ENCODE measurements around the gene MOB4.

Gene MOB4

DNA sequence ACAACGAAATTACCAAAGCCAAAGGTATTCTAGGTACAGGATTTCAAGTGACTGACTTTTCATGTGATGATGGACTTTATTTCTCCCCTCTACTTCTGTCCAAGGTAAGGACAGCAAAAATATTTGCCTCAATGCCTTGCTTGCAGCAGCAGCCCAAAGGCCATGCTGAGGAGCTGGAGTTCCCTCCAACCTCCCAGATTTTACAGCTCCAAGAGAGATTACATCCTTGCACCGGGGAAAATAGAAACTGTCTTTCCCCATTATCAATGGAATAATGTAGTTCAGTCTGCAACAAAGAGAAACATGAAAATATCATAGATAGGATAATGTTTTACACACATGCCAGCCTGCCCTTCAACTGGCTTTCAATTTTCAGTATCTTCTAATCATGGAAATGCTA is 29.7 kb upstream of the MOB4 start:
- Histone ChIP-seq H3K9me3 (ENCODE audit: control insufficient read depth, low read length) (no peaks in the 10 kb centered on the region), H3K4me1 (no peaks in the 10 kb centered on the region), H3K27me3 (ENCODE audit: control insufficient read depth, insufficient read depth, low read length) (no peaks in the 10 kb centered on the region), H3K4me3 (ENCODE audit: low read depth, low read length) (no peak overlapping the region), H3K27ac (no peak overlapping the region), H3K9ac (no peak overlapping the region), H3K4me2 (ENCODE audit: low read length) (no peak overlapping the region), H3K79me2 (no peaks in the 10 kb centered on the region), H3K36me3 (ENCODE audit: control insufficient read depth, insufficient read depth, low read length) (no peaks in the 10 kb centered on the region), H2AFZ (no peak overlapping the region)
- TF ChIP-seq, protein P1, sequence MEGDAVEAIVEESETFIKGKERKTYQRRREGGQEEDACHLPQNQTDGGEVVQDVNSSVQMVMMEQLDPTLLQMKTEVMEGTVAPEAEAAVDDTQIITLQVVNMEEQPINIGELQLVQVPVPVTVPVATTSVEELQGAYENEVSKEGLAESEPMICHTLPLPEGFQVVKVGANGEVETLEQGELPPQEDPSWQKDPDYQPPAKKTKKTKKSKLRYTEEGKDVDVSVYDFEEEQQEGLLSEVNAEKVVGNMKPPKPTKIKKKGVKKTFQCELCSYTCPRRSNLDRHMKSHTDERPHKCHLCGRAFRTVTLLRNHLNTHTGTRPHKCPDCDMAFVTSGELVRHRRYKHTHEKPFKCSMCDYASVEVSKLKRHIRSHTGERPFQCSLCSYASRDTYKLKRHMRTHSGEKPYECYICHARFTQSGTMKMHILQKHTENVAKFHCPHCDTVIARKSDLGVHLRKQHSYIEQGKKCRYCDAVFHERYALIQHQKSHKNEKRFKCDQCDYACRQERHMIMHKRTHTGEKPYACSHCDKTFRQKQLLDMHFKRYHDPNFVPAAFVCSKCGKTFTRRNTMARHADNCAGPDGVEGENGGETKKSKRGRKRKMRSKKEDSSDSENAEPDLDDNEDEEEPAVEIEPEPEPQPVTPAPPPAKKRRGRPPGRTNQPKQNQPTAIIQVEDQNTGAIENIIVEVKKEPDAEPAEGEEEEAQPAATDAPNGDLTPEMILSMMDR (IDR thresholded peaks at IDR 0.05), result no peak

DNA sequence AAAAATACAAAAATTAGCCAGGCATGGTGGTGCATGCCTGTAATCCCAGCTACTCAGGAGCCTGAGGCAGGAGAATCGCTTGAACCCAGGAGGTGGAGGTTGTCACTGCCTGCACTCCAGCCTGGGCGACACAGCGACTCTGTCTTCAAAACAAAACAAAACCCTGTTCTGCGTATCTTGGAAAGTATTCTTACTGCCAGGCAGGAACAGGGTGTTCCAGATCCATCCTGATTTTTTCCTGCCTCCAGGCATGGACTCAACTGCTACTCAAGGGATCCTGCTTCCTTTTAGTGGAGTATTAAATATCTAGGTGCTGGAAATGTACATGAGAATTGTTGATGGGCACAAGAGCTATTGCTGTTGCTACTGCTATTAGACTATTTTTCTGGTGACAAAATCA is 28.5 kb upstream of the MOB4 start:
- no peak overlapping the region for H3K4me2 ChIP-seq (ENCODE audit: low read length)
- no peaks in the 10 kb centered on the region for H3K9me3 ChIP-seq (ENCODE audit: control insufficient read depth, low read length)
- H3K4me1 ChIP-seq, result no peaks in the 10 kb centered on the region
- H3K4me3 ChIP-seq (ENCODE audit: low read depth, low read length), result no peak overlapping the region
- H3K27ac ChIP-seq, result no peak overlapping the region
- no peak overlapping the region for H3K9ac ChIP-seq
- TF ChIP-seq, protein P1 (IDR thresholded peaks at IDR 0.05), result no peak
- no peak overlapping the region for H2AFZ ChIP-seq
- no peaks in the 10 kb centered on the region for H3K79me2 ChIP-seq
- H3K27me3 ChIP-seq (ENCODE audit: control insufficient read depth, insufficient read depth, low read length), result no peaks in the 10 kb centered on the region
- H3K36me3 ChIP-seq (ENCODE audit: control insufficient read depth, insufficient read depth, low read length), result no peaks in the 10 kb centered on the region

DNA sequence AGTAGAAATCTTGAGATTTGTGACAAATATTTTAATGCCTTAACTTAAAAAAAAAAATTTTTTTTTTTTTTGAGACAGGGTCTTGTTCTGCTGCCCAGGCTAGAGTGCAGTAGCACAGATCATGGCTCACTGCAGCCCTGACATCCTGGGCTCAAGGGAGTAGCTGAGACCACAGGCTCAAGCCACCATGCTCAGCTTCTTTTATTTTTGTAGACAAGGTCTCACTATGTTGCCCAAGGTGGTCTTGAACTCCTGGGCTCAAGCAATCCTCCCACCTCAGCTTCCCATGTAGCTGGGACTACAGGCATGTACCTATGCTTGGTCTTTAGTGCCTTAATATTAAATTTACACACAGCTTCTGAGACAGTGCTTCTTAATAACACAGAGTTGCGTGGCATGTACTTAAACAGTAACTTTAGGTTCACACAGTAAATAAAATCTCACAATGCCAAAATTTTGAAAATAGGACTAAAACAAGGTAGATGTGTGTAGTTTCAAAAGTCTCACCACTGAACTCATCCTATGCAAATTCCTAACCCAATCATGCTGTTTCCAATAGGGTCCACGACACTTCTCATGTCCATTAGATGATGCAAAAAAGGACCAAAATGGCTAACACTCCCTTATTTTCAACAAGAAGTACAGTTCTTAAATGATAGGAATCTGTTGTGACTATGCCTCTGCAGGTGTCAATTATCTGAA is 20.3 kb upstream of the MOB4 start:
- TF ChIP-seq, protein P1 (IDR thresholded peaks at IDR 0.05), result no peak
- Histone ChIP-seq H2AFZ (no peak overlapping the region), H3K79me2 (peaks cover 22% of the 10 kb centered on the region), H3K4me1 (peaks cover 9% of the 10 kb centered on the region), H3K4me2 (ENCODE audit: low read length) (no peak overlapping the region), H3K36me3 (ENCODE audit: control insufficient read depth, insufficient read depth, low read length) (peaks cover 2% of the 10 kb centered on the region), H3K9ac (no peak overlapping the region), H3K4me3 (ENCODE audit: low read depth, low read length) (no peak overlapping the region), H3K27ac (no peak overlapping the region), H3K9me3 (ENCODE audit: control insufficient read depth, low read length) (no peaks in the 10 kb centered on the region), H3K27me3 (ENCODE audit: control insufficient read depth, insufficient read depth, low read length) (no peaks in the 10 kb centered on the region)

DNA sequence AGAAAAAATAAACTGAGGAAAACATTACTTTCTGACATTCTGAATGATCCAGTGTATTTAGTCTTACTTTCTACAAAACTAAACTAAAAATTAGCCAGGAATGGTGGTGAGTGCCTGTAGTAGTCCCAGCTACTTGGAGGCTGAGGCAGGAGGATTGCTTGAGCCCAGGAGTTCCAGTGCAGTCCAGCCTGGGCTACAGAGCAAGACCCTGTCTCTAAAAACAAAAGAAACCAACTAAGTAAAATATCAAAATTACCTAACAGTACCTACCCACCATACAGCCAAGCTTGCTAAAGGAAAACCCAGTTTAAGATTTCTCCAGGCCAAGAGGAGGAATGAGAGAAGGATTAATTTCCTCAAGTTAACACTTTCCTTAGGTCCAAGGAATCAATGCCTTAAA is 19.2 kb upstream of the MOB4 start:
- Histone ChIP-seq H2AFZ (no peak overlapping the region), H3K27me3 (ENCODE audit: control insufficient read depth, insufficient read depth, low read length) (no peaks in the 10 kb centered on the region), H3K4me2 (ENCODE audit: low read length) (no peak overlapping the region), H3K4me1 (peaks cover 9% of the 10 kb centered on the region), H3K36me3 (ENCODE audit: control insufficient read depth, insufficient read depth, low read length) (peaks cover 2% of the 10 kb centered on the region), H3K4me3 (ENCODE audit: low read depth, low read length) (no peak overlapping the region), H3K27ac (no peak overlapping the region), H3K9me3 (ENCODE audit: control insufficient read depth, low read length) (no peaks in the 10 kb centered on the region), H3K79me2 (peaks cover 26% of the 10 kb centered on the region), H3K9ac (no peak overlapping the region)
- TF ChIP-seq, protein P1 (IDR thresholded peaks at IDR 0.05), result no peak

DNA sequence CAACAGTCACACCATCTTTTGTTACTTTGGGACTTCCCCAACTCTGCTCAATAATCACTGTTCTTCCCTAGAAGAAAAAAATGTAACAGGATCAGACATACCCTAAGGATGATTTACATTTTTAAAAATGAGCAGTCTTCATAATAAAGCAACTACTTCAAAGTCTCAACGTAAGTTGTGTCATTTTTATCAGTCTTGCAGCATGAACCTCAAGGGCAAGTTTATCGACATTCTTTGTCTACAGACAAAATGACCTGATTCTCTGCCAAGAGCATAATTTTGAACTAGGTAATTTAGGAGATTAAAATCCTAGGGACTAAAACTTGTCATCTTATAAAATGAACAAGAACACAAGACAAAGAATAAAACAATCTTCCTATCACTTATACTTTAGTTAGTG is 18.5 kb upstream of the MOB4 start:
- H3K9me3 ChIP-seq (ENCODE audit: control insufficient read depth, low read length), result no peaks in the 10 kb centered on the region
- no peak overlapping the region for H3K4me2 ChIP-seq (ENCODE audit: low read length)
- no peaks in the 10 kb centered on the region for H3K27me3 ChIP-seq (ENCODE audit: control insufficient read depth, insufficient read depth, low read length)
- H3K4me1 ChIP-seq, result peaks cover 9% of the 10 kb centered on the region
- no peak overlapping the region for H3K9ac ChIP-seq
- H3K79me2 ChIP-seq, result peaks cover 28% of the 10 kb centered on the region
- no peak overlapping the region for H3K4me3 ChIP-seq (ENCODE audit: low read depth, low read length)
- H2AFZ ChIP-seq, result no peak overlapping the region
- peaks cover 2% of the 10 kb centered on the region for H3K36me3 ChIP-seq (ENCODE audit: control insufficient read depth, insufficient read depth, low read length)
- TF ChIP-seq, protein P1 (IDR thresholded peaks at IDR 0.05), result no peak
- H3K27ac ChIP-seq, result no peak overlapping the region
